SJSA1 (cell line): Measurements from ENCODE around the gene FKBP8. TPM values are rescaled to one million over a fixed set of nuclear protein-coding genes. Genes with fewer than 3 reads are reported as not detected.

Experiments
- DNase-seq, 2 experiments: peaks; one replicate each; pipeline ENCODE4 v3.0.0-alpha.2; 2015 to 2020; ENCODE audit warnings: low spot score in 2 of 2, low read depth in 1 of 2
- H3K27ac ChIP-seq: fragments of 250-450 bp; sonication (Bioruptor Pico); 2 replicates; pipeline ENCODE4 v1.5.1; 2020; ENCODE audit warnings: mild to moderate bottlenecking, moderate library complexity
- H3K27me3 ChIP-seq: fragments of 250-450 bp; sonication (Bioruptor Pico); replicated peaks from 2 replicates; pipeline ENCODE4 v1.5.1; 2020; ENCODE audit warnings: mild to moderate bottlenecking, moderate library complexity
- H3K36me3 ChIP-seq: fragments of 250-450 bp; sonication (Bioruptor Pico); 2 replicates; pipeline ENCODE4 v1.5.1; 2020; ENCODE audit warnings: mild to moderate bottlenecking
- H3K4me1 ChIP-seq: fragments of 250-450 bp; sonication (Bioruptor Pico); replicated peaks from 2 replicates; pipeline ENCODE4 v1.6.1; 2021; ENCODE audit warnings: mild to moderate bottlenecking
- H3K4me3 ChIP-seq: fragments of 250-450 bp; sonication (Bioruptor Pico); 2 replicates; pipeline ENCODE4 v1.5.1; 2020; ENCODE audit warnings: mild to moderate bottlenecking
- H3K9me3 ChIP-seq: fragments of 250-450 bp; sonication (Bioruptor Pico); replicated peaks from 2 replicates; pipeline ENCODE4 v1.5.1; 2020; ENCODE audit warnings: mild to moderate bottlenecking
- total RNA-seq: library from RNA; depleted of rRNA; stranded (reverse); fragments of >200 nt; shearing (Covaris generic); gene quantifications from 2 replicates; pipeline ENCODE4 v1.2.3, GENCODE V29; 2014

FKBP8 gene
- total RNA-seq, 1 experiment from 2014 or later, result 212 TPM

DNA sequence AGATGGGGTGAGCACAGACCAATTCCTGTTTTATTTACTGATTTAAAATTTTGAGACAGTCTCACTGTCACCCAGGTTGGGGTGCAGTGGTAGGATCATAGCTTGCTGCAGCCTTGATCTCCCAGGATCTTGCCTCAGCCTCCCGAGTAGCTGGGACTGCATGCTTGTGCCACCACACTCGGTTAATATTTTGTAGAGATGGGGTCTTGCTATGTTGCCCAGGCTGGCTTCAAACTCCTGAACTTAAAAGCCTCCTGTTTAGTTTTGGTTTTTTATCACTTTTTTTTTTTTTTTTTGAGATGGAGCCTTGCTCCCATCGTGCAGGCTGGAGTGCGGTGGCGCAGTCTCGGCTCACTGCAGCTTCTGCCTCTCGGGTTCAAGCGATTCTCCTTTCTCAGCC, 33.0 kb upstream of the FKBP8 start:
- DNase-seq, result no peak
- no peak overlapping the region for H3K4me3 ChIP-seq
- H3K9me3 ChIP-seq, result no peaks in the 10 kb centered on the region
- peaks cover 13% of the 10 kb centered on the region for H3K4me1 ChIP-seq
- no peaks in the 10 kb centered on the region for H3K27me3 ChIP-seq
- no peak overlapping the region for H3K27ac ChIP-seq
- peaks cover 66% of the 10 kb centered on the region for H3K36me3 ChIP-seq

DNA sequence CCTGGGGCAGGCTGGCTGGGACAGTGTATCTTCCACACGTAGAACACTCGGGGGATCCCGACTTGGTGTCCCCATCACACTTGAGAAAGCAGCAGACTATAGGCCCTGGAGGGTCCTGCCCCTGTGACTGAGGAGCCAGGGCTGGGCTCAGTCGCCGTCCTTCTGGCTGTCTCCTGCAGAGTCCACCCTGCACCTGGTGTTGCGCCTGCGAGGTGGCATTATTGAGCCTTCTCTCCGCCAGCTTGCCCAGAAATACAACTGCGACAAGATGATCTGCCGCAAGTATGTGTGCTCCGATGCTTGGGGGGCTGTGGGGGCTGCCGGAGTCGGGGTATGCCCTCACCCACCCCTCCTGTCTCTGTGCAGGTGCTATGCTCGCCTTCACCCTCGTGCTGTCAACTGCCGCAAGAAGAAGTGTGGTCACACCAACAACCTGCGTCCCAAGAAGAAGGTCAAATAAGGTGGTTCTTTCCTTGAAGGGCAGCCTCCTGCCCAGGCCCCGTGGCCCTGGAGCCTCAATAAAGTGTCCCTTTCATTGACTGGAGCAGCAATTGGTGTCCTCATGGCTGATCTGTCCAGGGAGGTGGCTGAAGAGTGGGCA, 31.4 kb upstream of the FKBP8 start:
- Histone ChIP-seq H3K9me3 (no peaks in the 10 kb centered on the region), H3K27ac (no peak overlapping the region), H3K36me3 (peaks cover 66% of the 10 kb centered on the region), H3K27me3 (no peaks in the 10 kb centered on the region), H3K4me1 (peaks cover 20% of the 10 kb centered on the region), H3K4me3 (no peak overlapping the region)
- DNase-seq, result no peak

DNA sequence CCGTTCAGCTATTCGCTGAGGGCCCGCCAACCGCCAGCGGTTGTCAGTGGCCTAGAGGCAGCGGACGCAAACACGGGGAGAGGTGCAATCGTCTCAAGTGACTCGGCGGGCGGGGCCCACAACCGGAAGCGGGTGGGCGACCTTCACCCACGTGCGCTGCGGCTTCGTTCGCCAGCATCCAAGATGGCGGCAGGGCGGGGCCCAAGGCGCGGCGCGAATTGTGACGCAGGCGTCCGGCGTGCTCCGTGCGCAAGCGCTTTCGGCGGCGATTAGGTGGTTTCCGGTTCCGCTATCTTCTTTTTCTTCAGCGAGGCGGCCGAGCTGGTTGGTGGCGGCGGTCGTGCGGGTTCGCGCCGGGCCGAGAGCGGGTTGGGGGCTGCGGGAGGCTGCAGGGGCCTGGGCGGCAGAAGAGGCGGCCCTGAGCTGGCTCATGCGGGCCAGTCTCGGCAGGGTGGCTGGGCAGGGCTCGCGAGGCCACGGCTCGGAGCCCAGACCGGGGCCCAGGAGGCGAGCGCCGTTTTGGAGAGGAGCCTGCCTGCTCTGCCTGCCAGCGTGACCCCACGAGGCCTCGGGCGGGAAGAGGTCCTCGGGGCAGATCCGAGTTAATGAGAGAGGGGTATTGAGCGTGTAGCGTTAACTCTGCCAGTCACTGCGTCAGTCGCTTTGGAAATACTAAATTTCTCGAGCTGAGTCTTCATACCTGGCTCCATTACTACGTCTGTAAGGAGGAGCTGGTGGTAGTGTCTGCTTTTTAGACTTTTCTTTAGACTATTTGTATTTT, 28.4 kb upstream of the FKBP8 start, which contains the start of gene UBA52:
UBA52 (plus strand) TSS at position 294 of the 781 bp plus-strand sequence. CDS start 1,444 bp downstream, outside the sequence.
- peak within 1 kb of the TSS; percentile 86 for H3K4me3 ChIP-seq
- H3K27me3 ChIP-seq, result no peaks in the 10 kb centered on the region
- no peaks in the 10 kb centered on the region for H3K9me3 ChIP-seq
- peaks cover 80% of the 10 kb centered on the region for H3K36me3 ChIP-seq
- peak; percentile 95 to 97 for DNase-seq
- peaks cover 20% of the 10 kb centered on the region for H3K4me1 ChIP-seq
- peak within 1 kb of the TSS; percentile 73 for H3K27ac ChIP-seq

DNA sequence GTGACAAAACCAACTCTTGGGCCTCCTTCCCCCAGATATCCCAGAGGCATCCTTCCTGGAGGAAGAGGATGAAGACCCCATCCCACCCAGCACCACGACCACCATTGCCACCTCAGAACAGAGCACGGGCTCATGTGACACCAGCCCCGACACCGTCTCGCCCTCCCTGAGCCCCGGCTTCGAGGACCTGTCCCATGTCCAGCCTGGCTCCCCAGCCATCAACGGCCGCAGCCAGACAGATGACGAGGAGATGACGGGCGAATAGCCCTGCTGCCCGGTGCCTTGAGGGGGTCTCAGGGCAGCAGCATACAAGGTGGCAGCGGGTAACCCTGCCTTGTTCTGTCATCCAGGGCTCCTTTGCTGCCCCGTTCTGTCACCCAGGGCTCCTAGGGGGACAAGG, 25.0 kb upstream of the FKBP8 start:
- Histone ChIP-seq H3K27ac (no peak overlapping the region), H3K4me3 (no peak overlapping the region), H3K27me3 (no peaks in the 10 kb centered on the region), H3K36me3 (peaks cover 78% of the 10 kb centered on the region), H3K4me1 (peaks cover 17% of the 10 kb centered on the region), H3K9me3 (no peaks in the 10 kb centered on the region)
- DNase-seq, result no peak

DNA sequence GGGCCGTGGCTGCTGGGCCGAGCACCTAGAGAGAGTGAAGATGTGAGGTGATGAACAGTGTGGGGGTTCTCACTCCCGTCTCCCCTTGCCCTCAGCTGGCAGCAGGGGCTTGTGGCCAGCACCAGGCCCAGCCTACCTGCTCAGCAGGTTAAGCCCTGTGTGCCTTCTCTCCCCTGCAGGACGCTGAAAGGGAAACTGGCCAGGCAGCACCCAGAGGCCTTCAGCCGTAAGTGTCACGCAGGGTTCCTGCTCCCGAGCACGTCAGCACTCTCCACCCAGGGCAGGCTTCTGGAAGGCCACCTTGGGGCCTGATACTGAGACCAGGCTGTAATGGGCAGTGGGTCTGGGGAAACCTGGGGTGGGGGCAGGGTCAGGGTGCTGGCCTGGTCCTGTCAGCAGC, 23.6 kb upstream of the FKBP8 start:
- Histone ChIP-seq H3K9me3 (no peaks in the 10 kb centered on the region), H3K27me3 (no peaks in the 10 kb centered on the region), H3K36me3 (peaks cover 76% of the 10 kb centered on the region), H3K27ac (no peak overlapping the region), H3K4me3 (no peak overlapping the region), H3K4me1 (peaks cover 7% of the 10 kb centered on the region)
- no peak for DNase-seq

DNA sequence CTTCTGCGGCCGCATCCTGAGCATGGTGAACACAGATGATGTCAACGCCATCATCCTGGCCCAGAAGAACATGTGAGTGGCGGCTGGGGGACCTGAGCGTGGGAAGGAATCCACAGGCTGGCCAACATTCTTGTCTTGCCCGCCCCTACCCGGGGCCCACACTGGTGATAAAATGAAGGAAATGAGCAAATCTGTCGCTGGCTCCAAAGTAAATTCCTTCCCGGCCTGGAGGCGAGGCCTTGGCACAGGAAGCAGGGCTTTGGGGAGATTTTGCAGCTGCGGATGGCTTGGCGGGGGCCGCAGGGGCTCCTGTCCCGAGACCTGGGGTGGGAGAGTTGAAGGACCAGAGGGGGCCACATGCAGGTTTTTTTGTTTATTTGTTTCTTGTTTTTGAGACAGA, 18.7 kb upstream of the FKBP8 start:
- Histone ChIP-seq H3K27me3 (no peaks in the 10 kb centered on the region), H3K36me3 (peaks cover 65% of the 10 kb centered on the region), H3K9me3 (no peaks in the 10 kb centered on the region), H3K4me3 (no peak overlapping the region), H3K27ac (no peak overlapping the region), H3K4me1 (peaks cover 4% of the 10 kb centered on the region; the same call in 1 of the 2 replicates)
- DNase-seq, result no peak

DNA sequence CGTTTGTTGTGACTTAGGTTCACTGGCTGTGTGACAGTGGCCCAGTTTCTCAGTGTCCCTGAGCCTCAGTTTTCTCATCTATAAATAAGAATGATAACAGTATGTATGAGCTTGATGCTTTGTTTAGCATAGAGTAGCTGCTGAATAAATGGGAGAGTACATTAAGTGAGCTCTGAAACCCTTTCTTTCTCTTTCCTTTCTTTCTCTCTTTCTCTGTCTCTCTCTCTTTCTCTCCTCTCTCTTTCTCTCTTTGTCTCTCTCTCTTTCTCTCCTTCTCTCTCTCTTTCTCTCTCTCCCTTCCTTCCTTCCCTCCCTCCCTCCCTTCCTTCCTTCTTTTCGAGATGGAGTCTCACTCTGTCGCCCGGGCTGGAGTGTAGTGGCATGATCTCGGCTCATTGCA, 16.3 kb upstream of the FKBP8 start:
- Histone ChIP-seq H3K27me3 (no peaks in the 10 kb centered on the region), H3K27ac (no peak overlapping the region), H3K36me3 (peaks cover 43% of the 10 kb centered on the region), H3K9me3 (no peaks in the 10 kb centered on the region), H3K4me1 (peaks cover 4% of the 10 kb centered on the region; the same call in 1 of the 2 replicates), H3K4me3 (no peak overlapping the region)
- DNase-seq, result no peak

DNA sequence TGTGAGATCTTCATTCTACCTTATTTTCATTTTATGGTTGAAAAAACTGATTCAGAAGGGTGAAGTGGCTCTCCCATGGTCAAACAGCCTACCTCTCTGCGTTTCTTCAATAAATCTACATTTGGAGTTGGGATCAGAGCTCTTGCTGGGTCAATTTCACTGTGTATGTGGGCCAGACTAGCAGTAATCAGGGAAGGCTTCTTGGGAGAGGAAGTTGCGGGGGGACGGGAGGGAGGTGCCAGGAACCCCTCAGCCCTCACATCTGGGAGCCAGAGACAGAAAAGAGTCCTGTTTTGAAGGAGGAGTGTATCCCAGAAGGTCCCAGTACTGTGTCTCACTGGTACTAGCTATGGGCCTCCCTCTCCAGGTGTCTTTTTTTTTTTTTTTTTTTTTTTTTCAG, 15.2 kb upstream of the FKBP8 start:
- DNase-seq, result no peak
- no peak overlapping the region for H3K27ac ChIP-seq
- peaks cover 32% of the 10 kb centered on the region for H3K36me3 ChIP-seq
- peak overlapping the region; percentile 62 for H3K4me3 ChIP-seq
- no peaks in the 10 kb centered on the region for H3K9me3 ChIP-seq
- H3K27me3 ChIP-seq, result no peaks in the 10 kb centered on the region
- peaks cover 4% of the 10 kb centered on the region; the same call in 1 of the 2 replicates for H3K4me1 ChIP-seq

DNA sequence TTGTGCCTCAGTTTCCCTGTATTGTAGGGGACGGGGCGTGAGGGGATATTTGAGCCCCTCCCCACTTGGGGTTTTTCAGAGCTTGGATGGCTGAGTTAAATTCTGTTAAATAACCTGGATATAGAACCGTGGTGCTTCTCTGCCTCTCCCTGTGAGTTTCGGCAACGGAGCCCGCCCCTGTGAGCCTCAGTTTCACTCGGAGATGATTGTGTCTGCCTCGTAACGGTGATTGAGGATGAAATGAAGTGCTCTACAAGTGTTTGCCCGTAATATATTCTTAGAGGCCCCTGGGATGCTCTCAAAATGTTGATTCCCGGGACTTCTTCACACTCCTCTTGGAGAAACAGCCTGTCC, 14.8 kb upstream of the FKBP8 start:
- peaks cover 29% of the 10 kb centered on the region for H3K36me3 ChIP-seq
- H3K27me3 ChIP-seq, result no peaks in the 10 kb centered on the region
- H3K27ac ChIP-seq, result peak overlapping the region; percentile 24
- H3K4me1 ChIP-seq, result peaks cover 4% of the 10 kb centered on the region; the same call in 1 of the 2 replicates
- no peaks in the 10 kb centered on the region for H3K9me3 ChIP-seq
- H3K4me3 ChIP-seq, result peak overlapping the region; percentile 62
- no peak for DNase-seq

DNA sequence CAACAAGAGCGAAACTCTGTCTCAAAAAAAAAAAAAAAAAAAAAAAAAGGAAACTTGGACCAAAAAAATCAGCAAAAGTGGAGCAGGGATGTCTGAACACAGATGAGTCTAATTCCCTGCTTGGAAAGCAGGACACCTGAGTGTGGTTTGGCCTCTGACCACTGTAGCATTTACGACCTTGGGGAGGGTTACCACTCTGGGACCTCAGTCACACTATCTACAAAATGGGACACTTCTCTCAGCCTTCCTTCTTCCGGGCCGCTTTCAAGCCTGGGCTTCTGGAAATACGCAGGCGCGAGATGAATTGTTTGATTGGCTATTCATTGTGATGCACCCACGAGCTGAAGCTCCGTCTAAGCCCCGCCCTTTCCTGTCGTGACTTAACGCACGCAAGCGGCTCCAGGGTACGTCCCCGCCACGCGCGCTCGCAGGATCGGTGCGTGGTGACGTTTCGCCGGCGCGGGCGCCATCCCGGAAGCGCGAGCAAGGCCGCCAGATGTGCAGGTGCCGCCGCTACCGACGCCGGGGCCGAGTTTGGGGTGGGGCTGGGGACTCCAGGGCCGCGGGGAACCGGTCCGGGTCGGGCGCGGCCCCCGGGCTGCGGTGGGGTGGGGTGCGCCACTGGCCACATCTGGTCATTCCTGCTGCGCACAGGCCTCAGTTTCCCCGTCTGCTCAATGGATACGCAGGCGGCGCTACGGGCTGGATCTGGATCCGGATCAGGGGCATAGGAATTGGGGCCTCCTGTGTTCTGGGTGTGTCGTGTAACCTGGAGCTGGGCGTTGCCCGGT, 14.2 kb upstream of the FKBP8 start, which contains the start of gene KXD1:
KXD1 (plus strand) TSS at position 460 of the 791 bp plus-strand sequence. CDS start 4,187 bp downstream, outside the sequence.
- Histone ChIP-seq H3K9me3 (no peaks in the 10 kb centered on the region), H3K4me1 (peaks cover 4% of the 10 kb centered on the region; the same call in 1 of the 2 replicates), H3K4me3 (peak within 1 kb of the TSS; percentile 62), H3K27ac (peak within 1 kb of the TSS; percentile 24), H3K27me3 (no peaks in the 10 kb centered on the region), H3K36me3 (peaks cover 23% of the 10 kb centered on the region)
- DNase-seq, result peak; percentile 85 to 99

DNA sequence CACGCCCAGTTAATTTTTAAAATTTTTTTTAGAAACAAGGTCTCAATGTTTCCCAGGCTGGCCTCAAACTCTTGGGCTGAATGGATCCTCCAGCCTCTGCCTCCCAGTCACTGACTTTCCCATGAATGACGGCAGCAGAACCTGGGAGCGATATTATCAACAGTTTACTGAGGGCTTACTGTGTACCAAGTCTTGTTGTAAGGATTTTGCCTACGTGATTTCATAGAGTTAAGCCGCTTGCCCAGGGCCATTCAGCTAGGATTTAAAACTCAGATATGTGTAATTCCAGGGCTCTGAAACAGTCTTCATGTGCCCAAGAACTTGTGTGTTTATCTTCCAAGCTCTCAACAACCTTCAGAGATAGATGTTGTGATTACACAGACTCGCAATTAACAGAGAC, 8.3 kb upstream of the FKBP8 start:
- Histone ChIP-seq H3K4me3 (no peak overlapping the region), H3K9me3 (no peaks in the 10 kb centered on the region), H3K27me3 (no peaks in the 10 kb centered on the region), H3K4me1 (no peaks in the 10 kb centered on the region), H3K36me3 (no peaks in the 10 kb centered on the region), H3K27ac (no peak overlapping the region)
- no peak for DNase-seq

DNA sequence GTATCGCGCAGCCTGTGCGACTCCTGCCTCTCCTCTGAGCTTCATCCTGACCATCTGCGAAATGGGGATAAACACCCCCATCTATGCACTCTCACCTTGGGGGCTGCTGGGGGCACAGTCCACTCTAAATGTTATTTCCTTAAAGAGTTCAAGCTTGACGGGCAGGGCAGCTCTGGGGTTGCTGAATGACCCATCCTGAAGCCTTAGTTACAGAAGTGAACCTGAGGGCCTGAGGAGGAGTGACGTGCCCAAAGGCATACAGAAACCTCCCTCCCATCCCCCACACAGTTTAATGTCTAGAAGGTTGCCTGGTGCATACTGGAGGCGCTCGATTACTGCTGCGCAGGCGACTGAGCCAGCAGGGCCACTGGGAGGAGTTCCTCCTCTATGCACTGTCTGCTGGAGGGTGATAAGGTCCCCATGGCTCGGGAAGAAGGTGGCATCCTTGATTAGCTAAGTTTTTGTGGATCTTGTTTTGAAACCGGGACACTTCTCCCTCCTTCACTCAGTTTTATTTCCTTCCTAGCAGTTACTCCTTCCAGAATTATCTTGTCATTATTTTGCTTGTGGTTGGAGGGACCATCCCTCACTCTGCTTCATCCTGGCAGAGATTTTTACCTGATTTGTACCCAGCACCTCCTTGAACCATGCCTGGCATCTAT, 572 bp upstream of the FKBP8 start:
- Histone ChIP-seq H3K27ac (no peak overlapping the region), H3K4me1 (peaks cover 10% of the 10 kb centered on the region), H3K9me3 (no peaks in the 10 kb centered on the region), H3K4me3 (peak overlapping the region; percentile 47), H3K27me3 (no peaks in the 10 kb centered on the region), H3K36me3 (peaks cover 27% of the 10 kb centered on the region)
- peak in 1 of 2 experiments; percentile 33 for DNase-seq
